Measurements from ENCODE around the gene PKD1L1.
"Not testable (repeated sequence)": the region's sequence is repeated elsewhere in the genome, so short reads cannot be mapped to it uniquely, and the experiment has no call there.

The PKD1L1 gene

GRCh38 chr7:47954231-47954911, 6.1 kb upstream of the PKD1L1 start:
- DNase-seq (ENCODE audit: low read depth): no peak

- DNase-seq (ENCODE audit: low read depth): no peak
Measured at GRCh38 chr7:47953822-47954221, 5.6 kb upstream of the PKD1L1 start.

- DNase-seq (ENCODE audit: low read depth): no peak
Measured at GRCh38 chr7:47952224-47952623, 4.0 kb upstream of the PKD1L1 start.

- no peak for DNase-seq (ENCODE audit: low read depth)
Measured at GRCh38 chr7:47951374-47951773, 3.1 kb upstream of the PKD1L1 start.

GRCh38 chr7:47950714-47951113, 2.4 kb upstream of the PKD1L1 start:
- no peak for DNase-seq (ENCODE audit: low read depth)

- DNase-seq (ENCODE audit: low read depth): no peak
Measured at GRCh38 chr7:47949703-47950102, 1.4 kb upstream of the PKD1L1 start.

- DNase-seq (ENCODE audit: low read depth): no peak
Measured at GRCh38 chr7:47947355-47947749, 914 bp downstream of the PKD1L1 start.

- no peak for DNase-seq (ENCODE audit: low read depth)
Measured at GRCh38 chr7:47946581-47947354, 1.5 kb downstream of the PKD1L1 start.

GRCh38 chr7:47945261-47946015, 2.8 kb downstream of the PKD1L1 start:
- DNase-seq (ENCODE audit: low read depth): peak; percentile 35

- DNase-seq (ENCODE audit: low read depth): no peak
Measured at GRCh38 chr7:47944536-47945260, 3.6 kb downstream of the PKD1L1 start.

GRCh38 chr7:47943676-47944474, 4.4 kb downstream of the PKD1L1 start:
- no peak for DNase-seq (ENCODE audit: low read depth)

GRCh38 chr7:47942651-47943050, 5.6 kb downstream of the PKD1L1 start:
- not testable (repeated sequence) for DNase-seq (ENCODE audit: low read depth)

- DNase-seq (ENCODE audit: low read depth): no peak
Measured at GRCh38 chr7:47942132-47942531, 6.1 kb downstream of the PKD1L1 start.

GRCh38 chr7:47941136-47941844, 7.0 kb downstream of the PKD1L1 start:
- DNase-seq (ENCODE audit: low read depth): peak; percentile 84

GRCh38 chr7:47940088-47941013, 7.9 kb downstream of the PKD1L1 start:
- DNase-seq (ENCODE audit: low read depth): no peak

- DNase-seq (ENCODE audit: low read depth): no peak
Measured at GRCh38 chr7:47939425-47940036, 8.7 kb downstream of the PKD1L1 start.

GRCh38 chr7:47938574-47939165, 9.6 kb downstream of the PKD1L1 start:
- DNase-seq (ENCODE audit: low read depth): no peak

- DNase-seq (ENCODE audit: low read depth): no peak
Measured at GRCh38 chr7:47937711-47938573, 10.3 kb downstream of the PKD1L1 start.

Data from HS-5 (cell line).